HepG2 (cell line): ENCODE results near the gene OR10K1. TPM values are rescaled to one million over a fixed set of nuclear protein-coding genes. Genes with fewer than 3 reads are reported as not detected.

Experiments
- ATAC-seq: fragments of 200-7000 bp; cut with Tn5 transposase; 3 replicates; pipeline ENCODE4 v1.9.1; 2020; ENCODE audit warnings: mild to moderate bottlenecking, moderate library complexity
- BruUV-seq: library from RNA; stranded (reverse); fragments of 400-500 nt; replicated peaks from 2 replicates; lab custom pipeline; 2021; lab: Mats Ljungman, UMichigan
- CTCF ChIA-PET: fragments of 300-600 bp; formaldehyde crosslinking; extraction: SDS; loops from one replicate; lab custom pipeline; 2021; ENCODE audit warnings: low total read pairs, inconsistent platforms, low intra/inter-chr PET ratio; lab: Yijun Ruan, JAX
- POLR2A ChIA-PET: fragments of 350-600 bp; sonication (Branson Sonifier 250); formaldehyde crosslinking; loops from one replicate; lab custom pipeline; 2020; ENCODE audit warnings: antibody characterized with exemption, inconsistent platforms; lab: Yijun Ruan, JAX
- DNase-seq: peaks from one replicate; pipeline ENCODE4 v3.0.0-alpha.2; 2015; ENCODE audit warnings: low spot score
- FAIRE-seq: peaks from 3 replicates; lab custom pipeline; 2011; peaks lifted over from hg19 to GRCh38; lab: Jason Lieb, UNC
- H2AFZ ChIP-seq: one replicate; pipeline ENCODE4 v1.6.1; 2011; ENCODE audit warnings: low read length, inconsistent platforms
- H3K27ac ChIP-seq: fragments of 300-600 bp; 3 replicates; pipeline ENCODE4 v1.8.0; 2011; ENCODE audit warnings: mixed run types, mild to moderate bottlenecking, mixed read lengths, low read length, inconsistent platforms; ENCODE audit not compliant: insufficient read depth; ENCODE audit errors: extremely low read length
- H3K27me3 ChIP-seq, 2 experiments: fragments of 200-600 bp in 1 of 2; 2 replicates in 1 of 2; 3 replicates in 1 of 2; pipeline versions ENCODE4 v1.6.0 to v1.8.0; 2011; ENCODE audit warnings: low read length in 2 of 2, mild to moderate bottlenecking in 2 of 2, moderate library complexity in 2 of 2, inconsistent platforms in 1 of 2; ENCODE audit not compliant: insufficient read depth in 2 of 2, control insufficient read depth in 1 of 2
- H3K36me3 ChIP-seq, 2 experiments: fragments of 200-600 bp in 1 of 2; replicated peaks in 1 of 2; 2 replicates in 1 of 2; 3 replicates in 1 of 2; pipeline versions ENCODE4 v1.5.1 to v1.8.0; 2011; ENCODE audit warnings: low read length in 2 of 2, inconsistent platforms in 1 of 2; ENCODE audit not compliant: insufficient read depth in 2 of 2, control insufficient read depth in 1 of 2
- H3K4me1 ChIP-seq: 2 replicates; pipeline ENCODE4 v1.5.1; 2012; ENCODE audit warnings: low read length, inconsistent platforms; ENCODE audit not compliant: insufficient read depth
- H3K4me2 ChIP-seq: 2 replicates; pipeline ENCODE4 v1.6.0; 2011; ENCODE audit warnings: low read depth, low read length, inconsistent platforms
- H3K4me3 ChIP-seq, 3 experiments: fragments of 200-600 bp in 1 of 3; sonication (generic), shearing (Covaris generic) in 1 of 3; replicated peaks in 1 of 3; 2 replicates each; pipeline ENCODE4 v1.5.1; 2011 to 2016; ENCODE audit warnings: low read length in 3 of 3, inconsistent platforms in 2 of 3, low read depth in 2 of 3, mild to moderate bottlenecking in 2 of 3, control low read depth in 1 of 3, mixed read lengths in 1 of 3; ENCODE audit not compliant: insufficient read depth in 1 of 3
- H3K79me2 ChIP-seq: one replicate; pipeline ENCODE4 v1.6.1; 2011; ENCODE audit warnings: low read length, inconsistent platforms; ENCODE audit not compliant: insufficient read depth
- H3K9ac ChIP-seq: 2 replicates; pipeline ENCODE4 v1.6.0; 2011; ENCODE audit warnings: mild to moderate bottlenecking, low read depth, low read length, inconsistent platforms; ENCODE audit not compliant: insufficient read depth
- H3K9me3 ChIP-seq: 2 replicates; pipeline ENCODE4 v1.5.1; 2012; ENCODE audit warnings: mild to moderate bottlenecking, low read length
- H4K20me1 ChIP-seq: 2 replicates; pipeline ENCODE4 v1.6.0; 2011; ENCODE audit warnings: inconsistent platforms, mild to moderate bottlenecking, low read length, moderate library complexity; ENCODE audit not compliant: insufficient read depth
- CREB1 ChIP-seq, 2 experiments: fragments of 450-650 bp in 1 of 2; IDR thresholded peaks; 2 replicates each; pipeline ENCODE4 v1.6.1; 2016 to 2017; ENCODE audit warnings: control low read depth in 1 of 2, mild to moderate bottlenecking in 1 of 2, missing compliant biosample characterization in 1 of 2, missing genetic modification characterization in 1 of 2
- CSRNP2 ChIP-seq: sonication (generic); formaldehyde crosslinking; conservative IDR thresholded peaks from 2 replicates; pipeline ENCODE4 v1.8.0; 2022; ENCODE audit warnings: low read depth, missing genetic modification reagents
- DNMT1 ChIP-seq: sonication (generic); formaldehyde crosslinking; IDR thresholded peaks from 2 replicates; pipeline ENCODE4 v1.5.1; 2020; ENCODE audit warnings: mild to moderate bottlenecking, missing genetic modification reagents
- EEA1 ChIP-seq: sonication (generic); formaldehyde crosslinking; IDR thresholded peaks from 2 replicates; pipeline ENCODE4 v1.5.1; 2020; ENCODE audit warnings: mild to moderate bottlenecking, missing genetic modification reagents, borderline replicate concordance
- FOXK1 ChIP-seq: sonication (generic); formaldehyde crosslinking; IDR thresholded peaks from 2 replicates; pipeline ENCODE4 v1.4.0; 2020; ENCODE audit warnings: low read depth, missing genetic modification reagents, borderline replicate concordance
- MEF2D ChIP-seq: sonication (generic); formaldehyde crosslinking; IDR thresholded peaks from 2 replicates; pipeline ENCODE4 v1.5.1; 2020; ENCODE audit warnings: mild to moderate bottlenecking, missing genetic modification reagents
- REXO4 ChIP-seq: sonication (generic); formaldehyde crosslinking; IDR thresholded peaks from 2 replicates; pipeline ENCODE4 v1.8.0; 2022; ENCODE audit warnings: missing genetic modification reagents, mild to moderate bottlenecking, borderline replicate concordance
- ZFP36L1 ChIP-seq: sonication (generic); formaldehyde crosslinking; IDR thresholded peaks from 2 replicates; pipeline ENCODE4 v1.8.0; 2022; ENCODE audit warnings: mild to moderate bottlenecking, missing genetic modification reagents, moderate library complexity
- ZNF333 ChIP-seq: sonication (generic); formaldehyde crosslinking; IDR thresholded peaks from 2 replicates; pipeline ENCODE4 v1.4.0; 2020; ENCODE audit warnings: mild to moderate bottlenecking, missing genetic modification reagents, borderline replicate concordance
- ZNF337 ChIP-seq: sonication (generic); formaldehyde crosslinking; IDR thresholded peaks from 2 replicates; pipeline ENCODE4 v1.5.1; 2020; ENCODE audit warnings: missing genetic modification reagents, low read depth, mild to moderate bottlenecking, borderline replicate concordance
- ZNF652 ChIP-seq: IDR thresholded peaks from 2 replicates; pipeline ENCODE4 v1.6.1; 2016; ENCODE audit warnings: low read depth, borderline replicate concordance
- ZNF784 ChIP-seq: sonication (generic); formaldehyde crosslinking; IDR thresholded peaks from 2 replicates; pipeline ENCODE4 v1.5.1; 2020; ENCODE audit warnings: missing genetic modification reagents, mild to moderate bottlenecking, borderline replicate concordance
- WGBS: methylation state at CpG from one replicate; pipeline ENCODE4 v1.1.6; 2017; ENCODE audit warnings: low lambda C conversion rate; 5-methylcytosine and 5-hydroxymethylcytosine counted together
- in situ Hi-C: cut with HindIII; loops from 2 replicates; pipeline ENCODE4 v1.10.0; 2017; ENCODE audit warnings: low pct_unique_long_range_greater_than_20kb; ENCODE audit not compliant: extremely low pct_ligation_motif_present
- intact Hi-C: fragments of 100-400 bp; cut with micrococcal nuclease; formaldehyde crosslinking; loops from one replicate; pipeline ENCODE4 v1.10.0; 2022; ENCODE audit not compliant: unreplicated experiment
- polyA plus RNA-seq, 8 experiments: library from polyadenylated mRNA; depleted of rRNA in 3 of 8; stranded (reverse) in 7 of 8; unstranded in 1 of 8; fragments of >200 nt; fragmentation: Illumina TruSeq in 4 of 8; extraction: Trizol in 4 of 8; gene quantifications; 2 replicates each; pipeline versions ENCODE4 v1.2.1 to v1.2.3, GENCODE V29; 2011 to 2016; ENCODE audit warnings: low read depth in 4 of 8, missing spikeins in 1 of 8, mixed read lengths in 1 of 8; ENCODE audit not compliant: insufficient read depth in 1 of 8
- total RNA-seq, 5 experiments: library from RNA; depleted of rRNA; stranded (reverse); fragments of >200 nt; fragmentation: Illumina TruSeq; extraction: Trizol; gene quantifications; 2 replicates each; pipeline ENCODE4 v1.2.3, GENCODE V29; 2016; ENCODE audit warnings: low read depth in 1 of 5
- TF ChIP-seq, protein P1 (sequence below): sonication (generic); formaldehyde crosslinking; IDR thresholded peaks from 2 replicates; pipeline ENCODE4 v1.4.0; 2020; ENCODE audit warnings: missing genetic modification reagents, borderline replicate concordance

Gene OR10K1
- total and polyA plus RNA-seq, 2 of the 13 experiments (the other 11 are each of a cell fraction or from before 2014, with no cell fraction given): not detected

- Histone ChIP-seq H3K36me3 (no peaks in the 10 kb centered on the region), H3K27ac (no peak overlapping the region), H3K79me2 (no peaks in the 10 kb centered on the region), H3K9ac (no peak overlapping the region), H3K4me2 (no peak overlapping the region), H4K20me1 (no peaks in the 10 kb centered on the region), H3K4me3 (no peak overlapping the region), H2AFZ (no peak overlapping the region), H3K9me3 (peaks cover 71% of the 10 kb centered on the region), H3K27me3 (no peaks in the 10 kb centered on the region), H3K4me1 (no peaks in the 10 kb centered on the region)
- no TSS peak for BruUV-seq
- ChIA-PET POLR2A (no interaction called here), CTCF (no interaction called here)
- DNase-seq (no peak), ATAC-seq (no peak), FAIRE-seq (no peak)
- in situ Hi-C loops (no loop called here), intact Hi-C loops (no loop called here)
- TF ChIP-seq DNMT1 (no peak), EEA1 (CRISPR knock-in tag) (no peak), ZNF652 (no peak), CREB1 (IDR thresholded peaks at IDR 0.05) (no peak), CREB1 (CRISPR knock-in tag; IDR thresholded peaks at IDR 0.05) (no peak), REXO4 (no peak), ZFP36L1 (CRISPR knock-in tag) (no peak)
- TF ChIP-seq, protein P1, sequence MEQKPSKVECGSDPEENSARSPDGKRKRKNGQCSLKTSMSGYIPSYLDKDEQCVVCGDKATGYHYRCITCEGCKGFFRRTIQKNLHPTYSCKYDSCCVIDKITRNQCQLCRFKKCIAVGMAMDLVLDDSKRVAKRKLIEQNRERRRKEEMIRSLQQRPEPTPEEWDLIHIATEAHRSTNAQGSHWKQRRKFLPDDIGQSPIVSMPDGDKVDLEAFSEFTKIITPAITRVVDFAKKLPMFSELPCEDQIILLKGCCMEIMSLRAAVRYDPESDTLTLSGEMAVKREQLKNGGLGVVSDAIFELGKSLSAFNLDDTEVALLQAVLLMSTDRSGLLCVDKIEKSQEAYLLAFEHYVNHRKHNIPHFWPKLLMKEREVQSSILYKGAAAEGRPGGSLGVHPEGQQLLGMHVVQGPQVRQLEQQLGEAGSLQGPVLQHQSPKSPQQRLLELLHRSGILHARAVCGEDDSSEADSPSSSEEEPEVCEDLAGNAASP (CRISPR knock-in tag): no peak
- WGBS: 2% methylated on average over 3 of the region's 3 CpGs
These were observed 26.9 kb upstream of the OR10K1 start for GRCh38 chr1:158434741-158435140.

DNA sequence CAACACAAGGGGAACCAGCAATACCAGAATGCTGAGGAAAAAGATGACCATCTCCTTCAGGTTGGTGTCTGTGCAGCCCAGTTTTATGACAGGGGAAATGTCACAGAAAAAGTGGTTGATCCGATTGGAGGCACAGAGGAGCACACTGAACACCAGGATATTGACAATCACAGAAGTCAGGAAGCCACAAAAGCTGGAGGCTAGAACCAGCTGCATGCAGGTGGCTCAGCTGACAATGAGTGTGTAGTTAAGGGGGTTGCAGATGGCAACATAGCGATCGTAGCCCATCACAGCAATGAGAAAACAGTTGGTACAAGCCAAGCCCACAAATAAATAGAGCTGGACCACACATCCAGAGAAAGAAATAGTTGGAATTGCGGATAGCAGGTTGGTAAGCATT, 16.3 kb upstream of the OR10K1 start:
- H2AFZ ChIP-seq: no peak overlapping the region
- no peaks in the 10 kb centered on the region for H3K79me2 ChIP-seq
- H3K27ac ChIP-seq: no peak overlapping the region
- H3K9ac ChIP-seq: no peak overlapping the region
- no peaks in the 10 kb centered on the region for H3K4me1 ChIP-seq
- H3K36me3 ChIP-seq: no peaks in the 10 kb centered on the region
- H3K9me3 ChIP-seq: peaks cover 43% of the 10 kb centered on the region
- intact Hi-C loops: no loop called here
- WGBS: 4% methylated on average over 4 of the region's 4 CpGs
- BruUV-seq: no TSS peak
- H3K4me2 ChIP-seq: no peak overlapping the region
- ATAC-seq (no peak), DNase-seq (no peak), FAIRE-seq (no peak)
- H3K4me3 ChIP-seq: no peak overlapping the region
- ChIA-PET CTCF (no interaction called here), POLR2A (no interaction called here)
- in situ Hi-C loops: no loop called here
- H3K27me3 ChIP-seq: no peaks in the 10 kb centered on the region; a peak in 1 of 5 replicates
- no peaks in the 10 kb centered on the region for H4K20me1 ChIP-seq
- no peak for TF ChIP-seq ZNF333 (CRISPR knock-in tag)
- no peak for TF ChIP-seq CSRNP2
- no peak for TF ChIP-seq ZNF337
- no peak for TF ChIP-seq FOXK1
- TF ChIP-seq MEF2D (CRISPR knock-in tag): no peak
- TF ChIP-seq ZNF784 (CRISPR knock-in tag): no peak
